ENCODE results near the gene KRT4. TPM values are rescaled to one million over a fixed set of nuclear protein-coding genes. Genes with fewer than 3 reads are reported as not detected.
A peak's percentile ranks its signal among the peaks of the same experiment; 100 is the strongest.

KRT4 gene
- polyA plus RNA-seq, 3 donors, result not detected

GRCh38 chr12:52847335-52848102 is 33.6 kb upstream of the KRT4 start:
- Histone ChIP-seq H3K27ac (ENCODE audit: low read depth in 1 of 2, low read length in 2 of 2) (no peak overlapping the region), H2AFZ (ENCODE audit: insufficient read depth, low read depth, low read length, poor library complexity, severe bottlenecking) (no peak overlapping the region), H3K9me3 (replicated peaks in 1 of 2; ENCODE audit: control insufficient read depth in 1 of 2, insufficient read depth in 1 of 2, low read length in 2 of 2) (no peaks in the 10 kb centered on the region), H3K4me3 (replicated peaks in 1 of 3; ENCODE audit: low read depth in 2 of 3, low read length in 3 of 3) (no peak overlapping the region), H3K4me2 (replicated peaks; ENCODE audit: extremely low read depth, low read length, poor library complexity, severe bottlenecking) (no peak overlapping the region), H3K27me3 (ENCODE audit: control insufficient read depth in 2 of 2, insufficient read depth in 2 of 2, low read length in 2 of 2) (no peaks in the 10 kb centered on the region), H3K9ac (ENCODE audit: insufficient read depth, low read length, poor library complexity, severe bottlenecking) (no peak overlapping the region), H3K79me2 (ENCODE audit: insufficient read depth, low read length) (no peaks in the 10 kb centered on the region), H3K4me1 (ENCODE audit: control insufficient read depth in 1 of 2, insufficient read depth in 2 of 2, low read length in 2 of 2) (no peaks in the 10 kb centered on the region), H3K36me3 (replicated peaks in 1 of 2; ENCODE audit: control insufficient read depth in 1 of 2, insufficient read depth in 2 of 2, low read length in 2 of 2) (no peaks in the 10 kb centered on the region), H4K20me1 (ENCODE audit: insufficient read depth, low read length) (no peaks in the 10 kb centered on the region)
- H3K4me3 Mint-ChIP-seq, result no peak overlapping the region
- H3K4me1 Mint-ChIP-seq, result no peaks in the 10 kb centered on the region
- peak overlapping the region in 1 of 7 donors; percentile 6 for H3K27ac Mint-ChIP-seq
- intact Hi-C loops (cut with micrococcal nuclease), result no loop called here
- no peak for DNase-seq
- TF ChIP-seq CTCF (IDR thresholded peaks at IDR 0.05), result no peak
- H3K36me3 Mint-ChIP-seq, result no peaks in the 10 kb centered on the region
- H3K27me3 Mint-ChIP-seq (ENCODE audit: low read depth in 3 of 3), result peaks cover 7 to 11% (median 9%) of the 10 kb centered on the region in 3 donors
- H3K9me3 Mint-ChIP-seq, result no peaks in the 10 kb centered on the region
- 88% methylated on average over 7 of the region's 12 CpGs for WGBS (ENCODE audit: insufficient coverage)

- H3K27me3 ChIP-seq (ENCODE audit: control insufficient read depth in 2 of 2, insufficient read depth in 2 of 2, low read length in 2 of 2), result no peaks in the 10 kb centered on the region
- no peak overlapping the region for H3K4me3 ChIP-seq (replicated peaks in 1 of 3; ENCODE audit: low read depth in 2 of 3, low read length in 3 of 3)
- H3K27ac Mint-ChIP-seq, result no peak overlapping the region
- H3K9me3 Mint-ChIP-seq, result no peaks in the 10 kb centered on the region
- H2AFZ ChIP-seq (ENCODE audit: insufficient read depth, low read depth, low read length, poor library complexity, severe bottlenecking), result no peak overlapping the region
- no peaks in the 10 kb centered on the region for H3K4me1 ChIP-seq (ENCODE audit: control insufficient read depth in 1 of 2, insufficient read depth in 2 of 2, low read length in 2 of 2)
- H3K4me1 Mint-ChIP-seq, result no peaks in the 10 kb centered on the region
- H3K4me3 Mint-ChIP-seq, result no peak overlapping the region
- no peak overlapping the region for H3K4me2 ChIP-seq (replicated peaks; ENCODE audit: extremely low read depth, low read length, poor library complexity, severe bottlenecking)
- H3K79me2 ChIP-seq (ENCODE audit: insufficient read depth, low read length), result no peaks in the 10 kb centered on the region
- no peaks in the 10 kb centered on the region for H3K36me3 ChIP-seq (replicated peaks in 1 of 2; ENCODE audit: control insufficient read depth in 1 of 2, insufficient read depth in 2 of 2, low read length in 2 of 2)
- peaks cover 2 to 5% (median 3%) of the 10 kb centered on the region in 3 donors for H3K27me3 Mint-ChIP-seq (ENCODE audit: low read depth in 3 of 3)
- H3K27ac ChIP-seq (ENCODE audit: low read depth in 1 of 2, low read length in 2 of 2), result no peak overlapping the region
- DNase-seq, result no peak
- no peak for TF ChIP-seq CTCF (IDR thresholded peaks at IDR 0.05)
- H3K9ac ChIP-seq (ENCODE audit: insufficient read depth, low read length, poor library complexity, severe bottlenecking), result no peak overlapping the region
- no peaks in the 10 kb centered on the region for H4K20me1 ChIP-seq (ENCODE audit: insufficient read depth, low read length)
- no peaks in the 10 kb centered on the region for H3K9me3 ChIP-seq (replicated peaks in 1 of 2; ENCODE audit: control insufficient read depth in 1 of 2, insufficient read depth in 1 of 2, low read length in 2 of 2)
- no peaks in the 10 kb centered on the region for H3K36me3 Mint-ChIP-seq
- intact Hi-C loops (cut with micrococcal nuclease), result no loop called here
- 85% methylated on average over 4 of the region's 8 CpGs for WGBS (ENCODE audit: insufficient coverage)
These were observed 32.5 kb upstream of the KRT4 start for GRCh38 chr12:52846356-52846970.

Data from CD14-positive monocyte (primary cell).